Measurements from ENCODE around the gene TEX13A. TPM values are rescaled to one million over a fixed set of nuclear protein-coding genes. Genes with fewer than 3 reads are reported as not detected.

Gene TEX13A
- polyA plus RNA-seq, 2 donors = not detected

- no peaks in the 10 kb centered on the region for H3K36me3 ChIP-seq (ENCODE audit: control insufficient read depth in 2 of 2, insufficient read depth in 2 of 2, low read length in 1 of 2)
- H3K9me3 ChIP-seq (ENCODE audit: control insufficient read depth in 2 of 2, insufficient read depth in 1 of 2, low read depth in 1 of 2, low read length in 1 of 2) = no peaks in the 10 kb centered on the region
- H3K27me3 ChIP-seq (ENCODE audit: control insufficient read depth in 1 of 2, insufficient read depth in 2 of 2, low read length in 2 of 2) = peaks cover 0 to 2% of the 10 kb centered on the region in 2 donors
- 51 to 54% methylated on average over 3 of the region's 3 CpGs for WGBS, 2 donors
- no peaks in the 10 kb centered on the region for H3K4me1 ChIP-seq (ENCODE audit: control insufficient read depth in 2 of 2, insufficient read depth in 2 of 2, low read length in 1 of 2)
- no peak overlapping the region for H3K27ac ChIP-seq (ENCODE audit: low read depth in 2 of 2, low read length in 1 of 2)
- no peak overlapping the region for H3K4me3 ChIP-seq (ENCODE audit: low read depth in 1 of 2, low read length in 2 of 2)
Measured at GRCh38 chrX:105229146-105229545, 8.7 kb upstream of the TEX13A start.

- Histone ChIP-seq H3K9me3 (ENCODE audit: control insufficient read depth in 2 of 2, insufficient read depth in 1 of 2, low read depth in 1 of 2, low read length in 1 of 2) (no peaks in the 10 kb centered on the region), H3K4me3 (ENCODE audit: low read depth in 1 of 2, low read length in 2 of 2) (no peak overlapping the region), H3K4me1 (ENCODE audit: control insufficient read depth in 2 of 2, insufficient read depth in 2 of 2, low read length in 1 of 2) (no peaks in the 10 kb centered on the region), H3K27me3 (ENCODE audit: control insufficient read depth in 1 of 2, insufficient read depth in 2 of 2, low read length in 2 of 2) (peaks cover 0 to 2% of the 10 kb centered on the region in 2 donors), H3K27ac (ENCODE audit: low read depth in 2 of 2, low read length in 1 of 2) (no peak overlapping the region), H3K36me3 (ENCODE audit: control insufficient read depth in 2 of 2, insufficient read depth in 2 of 2, low read length in 1 of 2) (no peaks in the 10 kb centered on the region)
- 52 to 63% methylated on average over 2 of the region's 2 CpGs for WGBS, 2 donors
Measured at GRCh38 chrX:105228602-105229001, 8.1 kb upstream of the TEX13A start.

DNA sequence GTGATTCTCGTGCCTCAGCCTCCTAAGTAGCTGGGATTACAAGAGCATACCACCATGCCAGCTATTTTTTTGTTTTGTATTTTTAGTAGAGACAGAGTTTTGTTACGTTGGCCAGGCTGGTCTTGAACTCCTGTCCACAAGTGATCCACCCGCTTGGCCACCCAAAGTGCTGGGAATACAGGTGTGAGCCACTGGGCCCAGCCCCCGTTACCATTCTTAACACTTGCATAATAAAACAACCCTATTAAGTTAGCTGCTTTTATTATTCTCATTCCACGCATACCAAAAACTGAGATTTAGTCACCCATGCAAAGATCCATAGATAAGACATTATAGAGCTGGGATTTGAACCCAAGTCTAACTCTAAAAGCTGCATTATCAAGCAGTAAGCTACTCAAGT, 6.0 kb upstream of the TEX13A start:
- Histone ChIP-seq H3K9me3 (ENCODE audit: control insufficient read depth in 2 of 2, insufficient read depth in 1 of 2, low read depth in 1 of 2, low read length in 1 of 2) (no peaks in the 10 kb centered on the region), H3K36me3 (ENCODE audit: control insufficient read depth in 2 of 2, insufficient read depth in 2 of 2, low read length in 1 of 2) (no peaks in the 10 kb centered on the region), H3K4me3 (ENCODE audit: low read depth in 1 of 2, low read length in 2 of 2) (no peak overlapping the region), H3K27ac (ENCODE audit: low read depth in 2 of 2, low read length in 1 of 2) (no peak overlapping the region), H3K4me1 (ENCODE audit: control insufficient read depth in 2 of 2, insufficient read depth in 2 of 2, low read length in 1 of 2) (no peaks in the 10 kb centered on the region), H3K27me3 (ENCODE audit: control insufficient read depth in 1 of 2, insufficient read depth in 2 of 2, low read length in 2 of 2) (no peaks in the 10 kb centered on the region)
- WGBS, 2 donors = 69 to 74% methylated on average over 5 of the region's 5 CpGs

GRCh38 chrX:105221374-105221773, 880 bp upstream of the TEX13A start:
- peaks cover 0 to 9% of the 10 kb centered on the region in 2 donors for H3K9me3 ChIP-seq (ENCODE audit: control insufficient read depth in 2 of 2, insufficient read depth in 1 of 2, low read depth in 1 of 2, low read length in 1 of 2)
- no peaks in the 10 kb centered on the region for H3K27me3 ChIP-seq (ENCODE audit: control insufficient read depth in 1 of 2, insufficient read depth in 2 of 2, low read length in 2 of 2)
- H3K4me3 ChIP-seq (ENCODE audit: low read depth in 1 of 2, low read length in 2 of 2) = no peak overlapping the region
- no peak overlapping the region for H3K27ac ChIP-seq (ENCODE audit: low read depth in 2 of 2, low read length in 1 of 2)
- H3K36me3 ChIP-seq (ENCODE audit: control insufficient read depth in 2 of 2, insufficient read depth in 2 of 2, low read length in 1 of 2) = no peaks in the 10 kb centered on the region
- WGBS, 2 donors = 66 to 69% methylated on average over 3 of the region's 3 CpGs
- H3K4me1 ChIP-seq (ENCODE audit: control insufficient read depth in 2 of 2, insufficient read depth in 2 of 2, low read length in 1 of 2) = no peaks in the 10 kb centered on the region

DNA sequence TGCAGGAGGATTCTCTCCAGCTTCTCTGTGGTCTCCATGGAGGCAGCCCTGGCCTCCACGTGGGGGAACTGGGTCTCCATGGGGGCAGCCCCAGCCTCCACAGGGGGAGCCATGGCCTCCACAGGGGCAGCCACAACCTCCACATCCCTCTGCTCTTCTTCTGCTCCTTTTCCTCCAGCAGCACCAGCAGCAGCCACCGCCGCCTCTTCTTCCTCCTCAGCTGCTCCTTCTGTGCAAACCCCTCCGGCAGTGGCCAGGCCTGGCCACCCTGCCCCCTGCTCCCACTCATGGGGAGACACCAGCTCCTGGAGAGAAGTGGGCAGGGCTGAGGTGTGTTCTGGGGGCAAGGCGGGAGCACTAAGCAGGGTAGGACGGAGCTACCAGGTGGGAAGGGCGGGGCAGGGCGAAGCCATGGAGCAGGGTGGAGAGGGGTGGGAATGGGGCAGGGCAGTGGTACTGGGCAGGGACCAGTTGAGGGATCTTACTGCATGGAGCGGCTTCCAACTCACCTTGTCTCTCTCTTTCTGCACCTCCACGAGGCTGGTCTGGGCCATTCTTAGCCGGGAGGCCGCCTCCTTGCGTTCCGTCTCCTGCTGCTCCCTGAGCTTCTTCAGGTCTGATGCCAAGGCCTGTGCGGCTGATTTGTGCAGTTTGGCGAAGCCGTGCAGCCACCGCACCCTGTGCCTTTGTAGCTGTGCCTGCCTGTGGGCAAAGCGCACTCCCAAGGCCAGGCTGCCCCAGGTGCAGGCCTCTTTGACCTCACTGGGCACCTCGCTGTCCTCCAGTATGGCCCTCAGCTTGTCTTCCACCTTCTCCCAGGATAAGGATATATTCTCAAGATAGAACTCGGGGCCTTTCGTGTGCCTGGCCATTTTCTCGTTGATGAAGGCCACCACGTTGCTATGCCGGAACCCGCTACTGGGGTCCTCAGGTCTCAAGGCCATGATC, 766 bp downstream of the TEX13A start:
- H3K27ac ChIP-seq (ENCODE audit: low read depth in 2 of 2, low read length in 1 of 2) = no peak overlapping the region
- no peaks in the 10 kb centered on the region for H3K36me3 ChIP-seq (ENCODE audit: control insufficient read depth in 2 of 2, insufficient read depth in 2 of 2, low read length in 1 of 2)
- no peaks in the 10 kb centered on the region for H3K27me3 ChIP-seq (ENCODE audit: control insufficient read depth in 1 of 2, insufficient read depth in 2 of 2, low read length in 2 of 2)
- WGBS, 2 donors = 88 to 92% methylated on average over 23 to 26 of the region's 26 CpGs
- H3K9me3 ChIP-seq (ENCODE audit: control insufficient read depth in 2 of 2, insufficient read depth in 1 of 2, low read depth in 1 of 2, low read length in 1 of 2) = peaks cover 0 to 9% of the 10 kb centered on the region in 2 donors
- no peaks in the 10 kb centered on the region for H3K4me1 ChIP-seq (ENCODE audit: control insufficient read depth in 2 of 2, insufficient read depth in 2 of 2, low read length in 1 of 2)
- H3K4me3 ChIP-seq (ENCODE audit: low read depth in 1 of 2, low read length in 2 of 2) = no peak overlapping the region

- H3K9me3 ChIP-seq (ENCODE audit: control insufficient read depth in 2 of 2, insufficient read depth in 1 of 2, low read depth in 1 of 2, low read length in 1 of 2) = no peaks in the 10 kb centered on the region
- no peaks in the 10 kb centered on the region for H3K4me1 ChIP-seq (ENCODE audit: control insufficient read depth in 2 of 2, insufficient read depth in 2 of 2, low read length in 1 of 2)
- no peak overlapping the region for H3K27ac ChIP-seq (ENCODE audit: low read depth in 2 of 2, low read length in 1 of 2)
- peaks cover 0 to 2% of the 10 kb centered on the region in 2 donors for H3K27me3 ChIP-seq (ENCODE audit: control insufficient read depth in 1 of 2, insufficient read depth in 2 of 2, low read length in 2 of 2)
- no peaks in the 10 kb centered on the region for H3K36me3 ChIP-seq (ENCODE audit: control insufficient read depth in 2 of 2, insufficient read depth in 2 of 2, low read length in 1 of 2)
- no peak overlapping the region for H3K4me3 ChIP-seq (ENCODE audit: low read depth in 1 of 2, low read length in 2 of 2)
- WGBS, 2 donors = 68 to 78% methylated on average over 3 of the region's 3 CpGs
Measured at GRCh38 chrX:105211066-105211575, 9.4 kb downstream of the TEX13A start.

- no peaks in the 10 kb centered on the region for H3K36me3 ChIP-seq (ENCODE audit: control insufficient read depth in 2 of 2, insufficient read depth in 2 of 2, low read length in 1 of 2)
- 66 to 84% methylated on average over 2 of the region's 2 CpGs for WGBS, 2 donors
- H3K4me1 ChIP-seq (ENCODE audit: control insufficient read depth in 2 of 2, insufficient read depth in 2 of 2, low read length in 1 of 2) = no peaks in the 10 kb centered on the region
- no peaks in the 10 kb centered on the region for H3K9me3 ChIP-seq (ENCODE audit: control insufficient read depth in 2 of 2, insufficient read depth in 1 of 2, low read depth in 1 of 2, low read length in 1 of 2)
- H3K27ac ChIP-seq (ENCODE audit: low read depth in 2 of 2, low read length in 1 of 2) = no peak overlapping the region
- H3K4me3 ChIP-seq (ENCODE audit: low read depth in 1 of 2, low read length in 2 of 2) = no peak overlapping the region
- peaks cover 0 to 2% of the 10 kb centered on the region in 2 donors for H3K27me3 ChIP-seq (ENCODE audit: control insufficient read depth in 1 of 2, insufficient read depth in 2 of 2, low read length in 2 of 2)
Measured at GRCh38 chrX:105210258-105210657, 10.2 kb downstream of the TEX13A start.

GRCh38 chrX:105209406-105209805, 11.1 kb downstream of the TEX13A start:
- no peaks in the 10 kb centered on the region for H3K9me3 ChIP-seq (ENCODE audit: control insufficient read depth in 2 of 2, insufficient read depth in 1 of 2, low read depth in 1 of 2, low read length in 1 of 2)
- no peaks in the 10 kb centered on the region for H3K4me1 ChIP-seq (ENCODE audit: control insufficient read depth in 2 of 2, insufficient read depth in 2 of 2, low read length in 1 of 2)
- H3K4me3 ChIP-seq (ENCODE audit: low read depth in 1 of 2, low read length in 2 of 2) = no peak overlapping the region

GRCh38 chrX:105191878-105192277, 28.6 kb downstream of the TEX13A start:
- H3K4me3 ChIP-seq (ENCODE audit: low read depth in 1 of 2, low read length in 2 of 2) = no peak overlapping the region
- no peak overlapping the region for H3K27ac ChIP-seq (ENCODE audit: low read depth in 2 of 2, low read length in 1 of 2)
- H3K36me3 ChIP-seq (ENCODE audit: control insufficient read depth in 2 of 2, insufficient read depth in 2 of 2, low read length in 1 of 2) = no peaks in the 10 kb centered on the region
- H3K9me3 ChIP-seq (ENCODE audit: control insufficient read depth in 2 of 2, insufficient read depth in 1 of 2, low read depth in 1 of 2, low read length in 1 of 2) = no peaks in the 10 kb centered on the region
- no peaks in the 10 kb centered on the region for H3K4me1 ChIP-seq (ENCODE audit: control insufficient read depth in 2 of 2, insufficient read depth in 2 of 2, low read length in 1 of 2)
- no peaks in the 10 kb centered on the region for H3K27me3 ChIP-seq (ENCODE audit: control insufficient read depth in 1 of 2, insufficient read depth in 2 of 2, low read length in 2 of 2)
- 23 to 26% methylated on average over 2 of the region's 2 CpGs for WGBS, 2 donors

More at GRCh38 chrX:105209406-105209805, 11.1 kb downstream of the TEX13A start:
- H3K27me3 ChIP-seq (ENCODE audit: control insufficient read depth in 1 of 2, insufficient read depth in 2 of 2, low read length in 2 of 2) = peaks cover 0 to 2% of the 10 kb centered on the region in 2 donors
- H3K36me3 ChIP-seq (ENCODE audit: control insufficient read depth in 2 of 2, insufficient read depth in 2 of 2, low read length in 1 of 2) = no peaks in the 10 kb centered on the region
- no peak overlapping the region for H3K27ac ChIP-seq (ENCODE audit: low read depth in 2 of 2, low read length in 1 of 2)

All from esophagus (tissue), 2 donors.